RKO (cell line): ENCODE results near the gene MARS1.
"Not testable (repeated sequence)": the region's sequence is repeated elsewhere in the genome, so short reads cannot be mapped to it uniquely, and the experiment has no call there.

Experiments used
- DNase-seq: peaks from one replicate; pipeline ENCODE4 v3.0.0-alpha.2; 2016; ENCODE audit warnings: low spot score

Gene MARS1

GRCh38 chr12:57551637-57552305, 63.9 kb downstream of the MARS1 start:
- DNase-seq = no peak

GRCh38 chr12:57552306-57552651, 64.4 kb downstream of the MARS1 start:
- DNase-seq = no peak

GRCh38 chr12:57552835-57553313, 65.0 kb downstream of the MARS1 start:
- DNase-seq = no peak

GRCh38 chr12:57553343-57554202, 65.7 kb downstream of the MARS1 start:
- DNase-seq = no peak

GRCh38 chr12:57554453-57554852, 66.6 kb downstream of the MARS1 start:
- no peak for DNase-seq

- DNase-seq = no peak
Observed at GRCh38 chr12:57554897-57555296, 67.0 kb downstream of the MARS1 start.

GRCh38 chr12:57558864-57559263, 71.0 kb downstream of the MARS1 start:
- DNase-seq = no peak

- no peak for DNase-seq
Observed at GRCh38 chr12:57560516-57560915, 72.6 kb downstream of the MARS1 start.

GRCh38 chr12:57561117-57561516, 73.2 kb downstream of the MARS1 start:
- DNase-seq = not testable (repeated sequence)

GRCh38 chr12:57563358-57563757, 75.5 kb downstream of the MARS1 start:
- no peak for DNase-seq

GRCh38 chr12:57564178-57564740, 76.4 kb downstream of the MARS1 start:
- no peak for DNase-seq
